Neural progenitor cell (in vitro differentiated cells): ENCODE results near the gene AXIN2. TPM values are rescaled to one million over a fixed set of nuclear protein-coding genes. Genes with fewer than 3 reads are reported as not detected.
A peak's percentile ranks its signal among the peaks of the same experiment; 100 is the strongest.

Source experiments
- DNase-seq: peaks from one replicate; pipeline ENCODE4 v3.0.0-alpha.2; 2016; ENCODE audit warnings: low spot score
- H2AFZ ChIP-seq: fragments of 200-600 bp; sonication (generic); replicated peaks from 2 replicates; pipeline ENCODE4 v1.6.1; 2016; ENCODE audit warnings: antibody characterized with exemption
- H3F3A ChIP-seq: fragments of 200-600 bp; sonication (generic); 2 replicates; pipeline ENCODE4 v1.6.1; 2016; ENCODE audit warnings: antibody characterized with exemption, low read depth
- H3K27ac ChIP-seq: fragments of 200-600 bp; sonication (generic); 2 replicates; pipeline ENCODE4 v1.5.1; 2016; ENCODE audit warnings: mild to moderate bottlenecking
- H3K27me3 ChIP-seq: fragments of 200-600 bp; sonication (generic); 2 replicates; pipeline ENCODE4 v1.6.1; 2016; ENCODE audit warnings: mild to moderate bottlenecking, moderate library complexity
- H3K36me3 ChIP-seq: fragments of 200-600 bp; sonication (generic); 2 replicates; pipeline ENCODE4 v1.5.1; 2016
- H3K4me1 ChIP-seq: fragments of 200-600 bp; sonication (generic); 2 replicates; pipeline ENCODE4 v1.6.1; 2016; ENCODE audit warnings: mixed run types
- H3K4me2 ChIP-seq: fragments of 200-600 bp; sonication (generic); 2 replicates; pipeline ENCODE4 v1.6.1; 2016
- H3K4me3 ChIP-seq: fragments of 200-600 bp; sonication (generic); 2 replicates; pipeline ENCODE4 v1.5.1; 2016
- H3K79me2 ChIP-seq: fragments of 200-600 bp; sonication (generic); 2 replicates; pipeline ENCODE4 v1.6.1; 2016; ENCODE audit warnings: low read depth
- H3K9ac ChIP-seq: fragments of 200-600 bp; sonication (generic); 2 replicates; pipeline ENCODE4 v1.6.1; 2016
- H3K9me3 ChIP-seq: fragments of 200-600 bp; sonication (generic); 2 replicates; pipeline ENCODE4 v1.5.1; 2016; ENCODE audit warnings: low read depth
- H4K20me1 ChIP-seq: fragments of 200-600 bp; sonication (generic); 2 replicates; pipeline ENCODE4 v1.6.1; 2016; ENCODE audit warnings: low read depth
- H3K27ac Mint-ChIP-seq: 3 replicates; pipeline ENCODE4 v1.8.0; 2021; ENCODE audit warnings: mixed read lengths
- H3K27me3 Mint-ChIP-seq: 2 replicates; pipeline ENCODE4 v1.8.0; 2022; ENCODE audit warnings: low read depth, mild to moderate bottlenecking, inconsistent platforms, moderate library complexity, mixed read lengths; ENCODE audit not compliant: insufficient read depth
- H3K36me3 Mint-ChIP-seq: 3 replicates; pipeline ENCODE4 v1.8.0; 2021; ENCODE audit warnings: mixed read lengths
- H3K4me1 Mint-ChIP-seq: 3 replicates; pipeline ENCODE4 v1.8.0; 2021; ENCODE audit warnings: mixed read lengths
- H3K4me3 Mint-ChIP-seq: 3 replicates; pipeline ENCODE4 v1.8.0; 2021; ENCODE audit warnings: mild to moderate bottlenecking, moderate library complexity, mixed read lengths
- H3K9me3 Mint-ChIP-seq: 3 replicates; pipeline ENCODE4 v1.8.0; 2020; ENCODE audit warnings: mixed read lengths
- EZH2 ChIP-seq: fragments of 200-600 bp; sonication (generic); IDR thresholded peaks from 2 replicates; pipeline ENCODE4 v1.6.1; 2017; ENCODE audit warnings: antibody characterized with exemption, mild to moderate bottlenecking, moderate library complexity
- EZH2phosphoT487 ChIP-seq: fragments of 200-600 bp; sonication (generic); IDR thresholded peaks from 2 replicates; pipeline ENCODE4 v1.6.1; 2017; ENCODE audit warnings: antibody characterized with exemption
- total RNA-seq: library from RNA; depleted of rRNA; stranded (reverse); fragments of >200 nt; gene quantifications from 2 replicates; pipeline ENCODE4 v1.2.3, GENCODE V29; 2015; ENCODE audit warnings: low replicate concordance
- TF ChIP-seq, protein P1 (sequence below): fragments of 200-600 bp; sonication (generic); IDR thresholded peaks from 2 replicates; pipeline ENCODE4 v1.5.1; 2017; ENCODE audit warnings: antibody characterized with exemption, mild to moderate bottlenecking

The AXIN2 gene
- total RNA-seq, 1 donor from 2014 or later = 22.0 TPM

DNA sequence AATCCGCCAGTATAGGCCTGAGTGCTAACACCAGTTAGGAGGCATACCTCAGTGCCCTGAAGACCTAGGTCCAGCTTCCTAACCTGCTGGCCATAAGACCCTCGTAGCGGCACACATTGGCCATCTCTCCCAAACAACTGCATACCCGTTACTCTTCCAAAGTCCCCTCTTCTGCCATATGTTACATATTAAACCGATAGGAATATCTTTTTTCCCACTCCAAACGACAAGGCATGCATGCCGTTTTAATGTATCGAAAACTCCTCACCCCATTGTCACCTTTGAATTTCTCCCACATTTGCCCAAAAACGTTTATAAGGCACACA, 721 bp upstream of the AXIN2 start:
- H3K27ac Mint-ChIP-seq = peak overlapping the region; percentile 82
- H3K4me3 Mint-ChIP-seq = peak overlapping the region; percentile 84
- Histone ChIP-seq H3K4me3 (peak overlapping the region; percentile 32), H3K9me3 (no peaks in the 10 kb centered on the region), H3F3A (peaks cover 20% of the 10 kb centered on the region), H3K27me3 (peaks cover 5% of the 10 kb centered on the region), H3K27ac (no peak overlapping the region), H3K4me2 (peak overlapping the region; percentile 65), H3K4me1 (peaks cover 23% of the 10 kb centered on the region), H3K36me3 (no peaks in the 10 kb centered on the region), H4K20me1 (no peaks in the 10 kb centered on the region), H3K9ac (no peak overlapping the region), H2AFZ (no peak overlapping the region), H3K79me2 (no peaks in the 10 kb centered on the region)
- no peaks in the 10 kb centered on the region for H3K9me3 Mint-ChIP-seq
- H3K4me1 Mint-ChIP-seq = peaks cover 38% of the 10 kb centered on the region
- TF ChIP-seq, protein P1, sequence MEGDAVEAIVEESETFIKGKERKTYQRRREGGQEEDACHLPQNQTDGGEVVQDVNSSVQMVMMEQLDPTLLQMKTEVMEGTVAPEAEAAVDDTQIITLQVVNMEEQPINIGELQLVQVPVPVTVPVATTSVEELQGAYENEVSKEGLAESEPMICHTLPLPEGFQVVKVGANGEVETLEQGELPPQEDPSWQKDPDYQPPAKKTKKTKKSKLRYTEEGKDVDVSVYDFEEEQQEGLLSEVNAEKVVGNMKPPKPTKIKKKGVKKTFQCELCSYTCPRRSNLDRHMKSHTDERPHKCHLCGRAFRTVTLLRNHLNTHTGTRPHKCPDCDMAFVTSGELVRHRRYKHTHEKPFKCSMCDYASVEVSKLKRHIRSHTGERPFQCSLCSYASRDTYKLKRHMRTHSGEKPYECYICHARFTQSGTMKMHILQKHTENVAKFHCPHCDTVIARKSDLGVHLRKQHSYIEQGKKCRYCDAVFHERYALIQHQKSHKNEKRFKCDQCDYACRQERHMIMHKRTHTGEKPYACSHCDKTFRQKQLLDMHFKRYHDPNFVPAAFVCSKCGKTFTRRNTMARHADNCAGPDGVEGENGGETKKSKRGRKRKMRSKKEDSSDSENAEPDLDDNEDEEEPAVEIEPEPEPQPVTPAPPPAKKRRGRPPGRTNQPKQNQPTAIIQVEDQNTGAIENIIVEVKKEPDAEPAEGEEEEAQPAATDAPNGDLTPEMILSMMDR = no peak
- peaks cover 4% of the 10 kb centered on the region for H3K36me3 Mint-ChIP-seq
- no peak for DNase-seq
- peaks cover 14% of the 10 kb centered on the region for H3K27me3 Mint-ChIP-seq

DNA sequence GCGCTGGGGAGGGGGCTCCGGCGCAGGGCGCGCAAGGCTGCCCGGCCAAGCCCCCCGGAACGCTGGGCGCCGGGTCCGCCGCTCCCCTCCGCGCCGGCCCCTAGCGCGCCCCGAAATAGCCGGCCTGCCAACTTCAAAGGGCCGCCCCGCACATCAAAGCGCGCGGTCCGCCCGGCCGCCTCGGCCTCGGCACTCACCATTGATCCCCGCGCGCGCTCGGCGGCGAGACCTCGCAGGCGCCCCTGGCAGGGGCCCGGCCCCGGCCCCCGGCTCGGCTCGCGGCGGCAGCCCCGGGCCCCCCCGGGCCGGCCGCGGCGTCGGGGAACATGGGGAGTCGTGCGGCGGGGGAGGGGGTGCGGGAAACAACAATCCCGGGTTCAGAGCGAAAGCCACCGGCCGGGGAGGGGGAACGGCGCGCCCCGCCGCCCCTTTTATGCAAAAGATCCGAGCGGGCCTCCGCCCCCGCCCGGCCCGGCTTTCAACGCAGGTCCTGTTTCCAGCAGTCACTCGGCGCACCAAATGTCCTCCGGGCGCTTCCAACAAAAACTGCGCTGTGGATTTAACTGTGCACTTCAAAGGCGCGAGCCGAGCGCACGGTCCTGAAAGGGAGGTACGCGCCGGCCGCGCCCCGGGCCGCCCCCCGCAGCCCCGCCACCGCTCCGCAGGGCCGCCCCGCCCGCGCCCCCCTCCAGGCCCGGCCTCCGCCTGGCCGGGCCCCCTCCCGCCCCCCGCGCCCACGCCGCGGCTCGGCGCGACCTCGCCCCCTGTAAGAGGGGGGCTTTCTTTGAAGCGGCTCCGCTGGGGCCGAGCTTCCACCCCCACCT, 608 bp downstream of the AXIN2 start:
- DNase-seq = peak; percentile 98
- Mint-ChIP-seq H3K4me3 (peak overlapping the region; percentile 83), H3K27ac (no peak overlapping the region), H3K9me3 (no peaks in the 10 kb centered on the region), H3K36me3 (peaks cover 4% of the 10 kb centered on the region), H3K27me3 (peaks cover 14% of the 10 kb centered on the region), H3K4me1 (peaks cover 38% of the 10 kb centered on the region)
- H3K9me3 ChIP-seq = no peaks in the 10 kb centered on the region
- peaks cover 5% of the 10 kb centered on the region for H3K27me3 ChIP-seq
- no peak overlapping the region for H2AFZ ChIP-seq
- H3F3A ChIP-seq = peaks cover 20% of the 10 kb centered on the region
- H3K27ac ChIP-seq = peak overlapping the region; percentile 100
- H3K4me3 ChIP-seq = peak overlapping the region; percentile 95
- no peaks in the 10 kb centered on the region for H4K20me1 ChIP-seq
- no peaks in the 10 kb centered on the region for H3K79me2 ChIP-seq
- TF ChIP-seq EZH2 (no peak), EZH2phosphoT487 (no peak)
- TF ChIP-seq, protein P1 = no peak
- peak overlapping the region; percentile 68 for H3K9ac ChIP-seq
- H3K4me2 ChIP-seq = peak overlapping the region; percentile 91
- H3K4me1 ChIP-seq = peaks cover 30% of the 10 kb centered on the region
- no peaks in the 10 kb centered on the region for H3K36me3 ChIP-seq

DNA sequence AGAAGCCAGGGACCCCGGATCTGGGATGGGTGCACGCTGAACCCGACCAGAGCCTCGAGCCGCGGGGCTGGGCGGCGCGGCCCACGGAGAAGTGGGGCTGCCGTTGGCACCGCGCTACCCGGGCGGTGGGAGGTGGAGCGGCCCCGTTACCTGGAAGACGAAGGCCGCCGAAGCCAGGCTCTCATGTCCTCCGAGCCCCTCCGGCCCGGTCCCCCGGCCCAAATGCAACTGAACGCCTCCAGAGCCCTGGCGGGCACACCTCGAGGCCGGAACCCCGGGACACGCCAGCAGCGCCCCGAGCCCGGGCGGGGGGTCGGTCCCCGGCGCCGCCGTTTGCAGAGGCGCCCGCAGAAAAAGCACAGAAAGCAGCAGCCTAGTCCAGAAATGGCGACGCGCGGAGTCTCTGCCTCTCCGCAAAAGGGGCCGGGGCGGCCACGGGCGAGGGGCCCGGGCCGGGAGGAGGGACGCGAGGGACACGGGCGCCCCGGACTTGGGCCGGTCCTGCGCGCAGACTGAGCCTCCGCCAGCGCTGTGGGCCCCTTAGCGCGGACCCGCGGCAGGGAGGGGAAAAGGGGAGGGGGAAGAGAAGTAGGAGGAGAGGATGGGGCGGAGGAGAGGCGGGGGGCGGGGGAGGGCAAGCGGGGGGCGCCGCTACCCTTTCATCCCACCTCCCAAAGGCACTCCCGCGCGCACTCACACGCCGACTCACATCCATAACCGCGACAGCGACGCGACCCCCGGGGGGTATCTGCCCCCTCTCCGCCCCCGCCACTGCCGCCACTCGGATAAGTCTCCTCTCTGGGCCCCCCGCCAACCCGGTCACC, 1.4 kb downstream of the AXIN2 start:
- Histone ChIP-seq H3K9me3 (no peaks in the 10 kb centered on the region), H3K79me2 (no peaks in the 10 kb centered on the region), H3K4me1 (peaks cover 24% of the 10 kb centered on the region), H3K36me3 (no peaks in the 10 kb centered on the region), H4K20me1 (no peaks in the 10 kb centered on the region), H3K4me2 (peak overlapping the region; percentile 91), H3K27ac (peak overlapping the region; percentile 56), H2AFZ (no peak overlapping the region), H3K9ac (peak overlapping the region; percentile 36), H3K27me3 (peaks cover 5% of the 10 kb centered on the region), H3K4me3 (peak overlapping the region; percentile 95), H3F3A (peaks cover 15% of the 10 kb centered on the region)
- Mint-ChIP-seq H3K4me1 (peaks cover 31% of the 10 kb centered on the region), H3K9me3 (no peaks in the 10 kb centered on the region), H3K27ac (no peak overlapping the region), H3K36me3 (peaks cover 4% of the 10 kb centered on the region), H3K27me3 (peaks cover 11% of the 10 kb centered on the region), H3K4me3 (no peak overlapping the region)
- peak; percentile 75 for DNase-seq
- TF ChIP-seq, protein P1 = no peak
- no peak for TF ChIP-seq EZH2phosphoT487
- no peak for TF ChIP-seq EZH2
